H9 (cell line): ENCODE results near the gene SLC35F6. TPM values are rescaled to one million over a fixed set of nuclear protein-coding genes. Genes with fewer than 3 reads are reported as not detected.
A peak's percentile ranks its signal among the peaks of the same experiment; 100 is the strongest.

Source experiments
- DNase-seq: peaks from one replicate; pipeline ENCODE4 v3.0.0-alpha.2; 2017
- H2AFZ ChIP-seq: one replicate; pipeline ENCODE4 v1.6.1; 2013; ENCODE audit warnings: mild to moderate bottlenecking, low read length, control low read depth, moderate library complexity
- H2AK5ac ChIP-seq: 2 replicates; pipeline ENCODE4 v1.6.1; 2013; ENCODE audit warnings: low read length, control low read depth, mixed read lengths; ENCODE audit not compliant: insufficient read length
- H2BK120ac ChIP-seq: one replicate; pipeline ENCODE4 v1.6.1; 2013; ENCODE audit warnings: low read depth, mild to moderate bottlenecking, low read length, control low read depth, inconsistent platforms; ENCODE audit not compliant: poor library complexity, severe bottlenecking
- H2BK12ac ChIP-seq: 2 replicates; pipeline ENCODE4 v1.6.1; 2013; ENCODE audit warnings: low read length, control low read depth, mixed read lengths, low read depth; ENCODE audit not compliant: insufficient read length
- H2BK15ac ChIP-seq: 2 replicates; pipeline ENCODE4 v1.6.1; 2013; ENCODE audit warnings: low read depth, low read length, control low read depth
- H2BK20ac ChIP-seq: one replicate; pipeline ENCODE4 v1.6.1; 2013; ENCODE audit warnings: low read depth, mild to moderate bottlenecking, low read length, control low read depth, inconsistent platforms; ENCODE audit not compliant: poor library complexity, severe bottlenecking
- H2BK5ac ChIP-seq: 2 replicates; pipeline ENCODE4 v1.6.1; 2013; ENCODE audit warnings: low read length, control low read depth, mixed read lengths; ENCODE audit not compliant: insufficient read length
- H3K14ac ChIP-seq: 2 replicates; pipeline ENCODE4 v1.6.1; 2013; ENCODE audit warnings: low read length, control low read depth; ENCODE audit not compliant: insufficient read depth
- H3K18ac ChIP-seq: 2 replicates; pipeline ENCODE4 v1.6.1; 2013; ENCODE audit warnings: low read depth, mild to moderate bottlenecking, mixed read lengths, low read length, control low read depth; ENCODE audit not compliant: insufficient read length
- H3K23ac ChIP-seq: 2 replicates; pipeline ENCODE4 v1.6.1; 2013; ENCODE audit warnings: low read length, control low read depth, mixed read lengths, low read depth; ENCODE audit not compliant: insufficient read length
- H3K23me2 ChIP-seq: 2 replicates; pipeline ENCODE4 v1.6.1; 2013; ENCODE audit warnings: low read depth, mild to moderate bottlenecking, mixed read lengths, low read length, control low read depth; ENCODE audit not compliant: insufficient read length, poor library complexity, severe bottlenecking
- H3K27ac ChIP-seq: 2 replicates; pipeline ENCODE4 v1.5.1; 2013; ENCODE audit warnings: low read length, control low read depth, mixed read lengths, low read depth; ENCODE audit not compliant: insufficient read length
- H3K27me3 ChIP-seq: 2 replicates; pipeline ENCODE4 v1.6.1; 2013; ENCODE audit warnings: low read length, control low read depth, inconsistent platforms; ENCODE audit not compliant: insufficient read depth
- H3K4ac ChIP-seq: 2 replicates; pipeline ENCODE4 v1.6.1; 2013; ENCODE audit warnings: low read depth, mild to moderate bottlenecking, control low read depth, inconsistent platforms, low read length, moderate library complexity
- H3K4me1 ChIP-seq: 2 replicates; pipeline ENCODE4 v1.6.1; 2013; ENCODE audit warnings: low read length, control low read depth, inconsistent platforms; ENCODE audit not compliant: insufficient read depth
- H3K4me2 ChIP-seq: 2 replicates; pipeline ENCODE4 v1.6.1; 2013; ENCODE audit warnings: low read length, control low read depth, mixed read lengths; ENCODE audit not compliant: insufficient read length, insufficient read depth
- H3K56ac ChIP-seq: 2 replicates; pipeline ENCODE4 v1.6.1; 2013; ENCODE audit warnings: low read depth, mild to moderate bottlenecking, mixed read lengths, low read length, control low read depth; ENCODE audit not compliant: insufficient read length
- H3K79me1 ChIP-seq: 2 replicates; pipeline ENCODE4 v1.6.1; 2013; ENCODE audit warnings: low read depth, mild to moderate bottlenecking, moderate library complexity, low read length, control low read depth, inconsistent platforms; ENCODE audit not compliant: insufficient read depth, poor library complexity, severe bottlenecking
- H3K79me2 ChIP-seq: 2 replicates; pipeline ENCODE4 v1.6.1; 2013; ENCODE audit warnings: low read length, control low read depth, inconsistent platforms; ENCODE audit not compliant: insufficient read depth
- H3K9ac ChIP-seq: 2 replicates; pipeline ENCODE4 v1.6.1; 2013; ENCODE audit warnings: low read length, control low read depth, mixed read lengths; ENCODE audit not compliant: insufficient read length; ENCODE audit errors: extremely low read depth
- H3K9me3 ChIP-seq: one replicate; pipeline ENCODE4 v1.6.1; 2013; ENCODE audit warnings: low read depth, low read length, inconsistent platforms; ENCODE audit not compliant: control insufficient read depth
- H3T11ph ChIP-seq: one replicate; pipeline ENCODE4 v1.6.1; 2013; ENCODE audit warnings: mild to moderate bottlenecking, low read length, control low read depth, inconsistent platforms
- H4K20me1 ChIP-seq: one replicate; pipeline ENCODE4 v1.6.1; 2013; ENCODE audit not compliant: control insufficient read depth, insufficient read length, insufficient read depth
- H4K5ac ChIP-seq: 2 replicates; pipeline ENCODE4 v1.6.1; 2013; ENCODE audit warnings: low read depth, mild to moderate bottlenecking, mixed read lengths, low read length, control low read depth; ENCODE audit not compliant: insufficient read length
- H4K8ac ChIP-seq: replicated peaks from 2 replicates; pipeline ENCODE4 v1.6.1; 2013; ENCODE audit warnings: low read length, control low read depth, mixed read lengths, low read depth; ENCODE audit not compliant: insufficient read length
- H4K91ac ChIP-seq: 2 replicates; pipeline ENCODE4 v1.6.1; 2013; ENCODE audit warnings: low read depth, mild to moderate bottlenecking, moderate library complexity, mixed read lengths, low read length, control low read depth; ENCODE audit not compliant: insufficient read length
- H3K27ac Mint-ChIP-seq, 3 experiments: 2 replicates in 2 of 3; 3 replicates in 1 of 3; pipeline ENCODE4 v1.8.0; 2020 to 2021; ENCODE audit warnings: mixed read lengths in 3 of 3, mild to moderate bottlenecking in 1 of 3, moderate library complexity in 1 of 3
- H3K27me3 Mint-ChIP-seq: 2 replicates; pipeline ENCODE4 v1.8.0; 2021; ENCODE audit warnings: low read depth, mild to moderate bottlenecking, moderate library complexity, mixed read lengths
- H3K36me3 Mint-ChIP-seq, 3 experiments: 2 replicates in 2 of 3; 3 replicates in 1 of 3; pipeline ENCODE4 v1.8.0; 2020 to 2021; ENCODE audit warnings: low read depth in 3 of 3, mixed read lengths in 3 of 3; ENCODE audit not compliant: insufficient read depth in 1 of 3
- H3K4me1 Mint-ChIP-seq, 2 experiments: 2 replicates each; pipeline ENCODE4 v1.8.0; 2020; ENCODE audit warnings: mixed read lengths in 2 of 2
- H3K4me3 Mint-ChIP-seq, 2 experiments: 2 replicates in 1 of 2; 3 replicates in 1 of 2; pipeline ENCODE4 v1.8.0; 2020 to 2021; ENCODE audit warnings: mild to moderate bottlenecking in 2 of 2, mixed read lengths in 2 of 2, moderate library complexity in 1 of 2
- H3K9me3 Mint-ChIP-seq, 2 experiments: 2 replicates in 1 of 2; 3 replicates in 1 of 2; pipeline ENCODE4 v1.8.0; 2020; ENCODE audit warnings: mild to moderate bottlenecking in 2 of 2, mixed read lengths in 2 of 2, moderate library complexity in 1 of 2
- CTCF ChIP-seq: fragments of 200-600 bp; sonication (generic); conservative IDR thresholded peaks from 3 replicates; pipeline ENCODE4 v1.8.0; 2021; ENCODE audit warnings: antibody characterized with exemption, mild to moderate bottlenecking
- WGBS: extraction: QIAGEN DNeasy Blood & Tissue Kit; methylation state at CpG from one replicate; pipeline ENCODE4 v1.1.7; 2013; ENCODE audit warnings: missing lambda C conversion rate, low lambda C conversion rate, mixed read lengths; ENCODE audit not compliant: insufficient read length; ENCODE audit errors: extremely low coverage; 5-methylcytosine and 5-hydroxymethylcytosine counted together
- long read RNA-seq: library from polyadenylated mRNA; unstranded; transcript quantifications from one replicate; pipeline ENCODE4 v2.0.0, GENCODE V29; 2020
- total RNA-seq: library from RNA; stranded (reverse); gene quantifications from 2 replicates; pipeline ENCODE4 v1.2.1, GENCODE V29; 2021

The SLC35F6 gene, protein sequence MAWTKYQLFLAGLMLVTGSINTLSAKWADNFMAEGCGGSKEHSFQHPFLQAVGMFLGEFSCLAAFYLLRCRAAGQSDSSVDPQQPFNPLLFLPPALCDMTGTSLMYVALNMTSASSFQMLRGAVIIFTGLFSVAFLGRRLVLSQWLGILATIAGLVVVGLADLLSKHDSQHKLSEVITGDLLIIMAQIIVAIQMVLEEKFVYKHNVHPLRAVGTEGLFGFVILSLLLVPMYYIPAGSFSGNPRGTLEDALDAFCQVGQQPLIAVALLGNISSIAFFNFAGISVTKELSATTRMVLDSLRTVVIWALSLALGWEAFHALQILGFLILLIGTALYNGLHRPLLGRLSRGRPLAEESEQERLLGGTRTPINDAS
- total RNA-seq: 15.7 and 16.0 TPM in 2 replicates
- long read RNA-seq, transcript SLC35F6-201 (6 exons, 3,898 nt): major isoform, 8 of 14 reads
- long read RNA-seq, partial matches to known transcripts: 0 of 14 reads
- long read RNA-seq, other reads (novel, unspliced or antisense): 4 of 14 reads

DNA sequence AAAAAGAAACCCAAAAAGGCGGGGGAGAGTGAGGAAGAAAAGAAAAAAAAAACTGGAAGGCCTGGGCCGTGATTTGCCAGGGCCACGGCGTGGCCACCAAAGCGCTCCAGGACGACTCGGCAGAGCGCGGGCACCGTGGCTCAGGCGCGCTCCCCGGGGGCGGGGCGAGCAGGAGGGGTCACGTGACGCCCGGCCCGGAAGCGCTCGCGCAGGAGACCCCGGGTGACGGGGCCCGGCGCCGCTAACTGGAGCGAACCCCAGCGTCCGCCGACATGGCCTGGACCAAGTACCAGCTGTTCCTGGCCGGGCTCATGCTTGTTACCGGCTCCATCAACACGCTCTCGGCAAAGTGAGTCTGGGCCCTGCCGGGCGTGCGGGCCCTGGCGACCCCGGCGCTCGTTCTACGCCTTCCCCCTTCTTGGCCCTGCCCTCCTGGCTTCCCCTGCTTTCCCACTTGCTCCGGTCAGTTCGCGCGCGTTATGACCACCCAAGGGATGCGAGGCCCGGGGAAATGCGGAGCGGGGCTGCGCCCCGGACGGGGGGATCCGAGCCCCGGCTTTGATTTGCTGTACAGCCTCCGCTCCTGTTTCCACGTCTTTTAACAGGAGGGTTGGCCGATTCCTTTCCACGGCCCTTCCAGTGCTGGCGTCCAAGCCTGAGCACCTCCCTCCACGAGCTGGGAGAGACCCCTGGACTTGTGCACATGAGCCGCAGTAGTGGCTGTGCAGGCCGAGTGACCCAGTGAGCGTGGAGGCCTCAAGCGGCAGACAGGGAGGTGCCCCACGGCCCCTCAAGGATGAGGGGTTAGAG is at the start of gene SLC35F6:
Gene SLC35F6, plus strand, starts transcription at position 207 of the 810 bp plus-strand sequence. Its CDS starts 66 bp downstream, at position 273.
- DNase-seq: peak; percentile 78
- H3K36me3 Mint-ChIP-seq: no peaks in the 10 kb centered on the region
- no peak within 1 kb of the TSS for H4K5ac ChIP-seq
- H2BK120ac ChIP-seq: no peak within 1 kb of the TSS
- peak within 1 kb of the TSS; percentile 75 for H3K4me2 ChIP-seq
- no peak for TF ChIP-seq CTCF
- no peak within 1 kb of the TSS for H3K23ac ChIP-seq
- peaks cover 12 to 14% of the 10 kb centered on the region in 2 experiments for H3K4me1 Mint-ChIP-seq
- no peaks in the 10 kb centered on the region for H3K79me1 ChIP-seq
- H2BK12ac ChIP-seq: no peak within 1 kb of the TSS
- peaks cover 2% of the 10 kb centered on the region; the same call in 1 of the 2 replicates for H3K4me1 ChIP-seq
- no peak within 1 kb of the TSS for H3K4ac ChIP-seq
- no peak within 1 kb of the TSS for H3K56ac ChIP-seq
- peaks cover 4% of the 10 kb centered on the region for H3K23me2 ChIP-seq
- H3K27ac Mint-ChIP-seq: 0 out of 7 replicates have a peak within 1 kb of the TSS, but pooled peaks of 1 of the 3 experiments have one; percentile 57
- no peak within 1 kb of the TSS for H2AK5ac ChIP-seq
- WGBS: no CpG with 5 or more reads among the region's 68 CpGs
- H2BK20ac ChIP-seq: no peak within 1 kb of the TSS
- no peak within 1 kb of the TSS for H3T11ph ChIP-seq
- H2BK15ac ChIP-seq: no peak within 1 kb of the TSS
- no peaks in the 10 kb centered on the region for H3K9me3 ChIP-seq
- H3K27ac ChIP-seq: no peak within 1 kb of the TSS
- peak within 1 kb of the TSS; percentile 16 for H3K14ac ChIP-seq
- H4K20me1 ChIP-seq: no peaks in the 10 kb centered on the region
- H3K27me3 ChIP-seq: no peaks in the 10 kb centered on the region
- H4K8ac ChIP-seq: no peak within 1 kb of the TSS
- no peak within 1 kb of the TSS for H3K18ac ChIP-seq
- H3K79me2 ChIP-seq: no peaks in the 10 kb centered on the region
- peak within 1 kb of the TSS; percentile 33 for H4K91ac ChIP-seq
- peak within 1 kb of the TSS; percentile 50 for H3K9ac ChIP-seq
- no peak within 1 kb of the TSS for H2BK5ac ChIP-seq
- H3K9me3 Mint-ChIP-seq: no peaks in the 10 kb centered on the region; a peak in 1 of 5 replicates
- H3K27me3 Mint-ChIP-seq: peaks cover 12% of the 10 kb centered on the region
- H2AFZ ChIP-seq: no peak within 1 kb of the TSS
- peak within 1 kb of the TSS; percentile 83 to 86 for H3K4me3 Mint-ChIP-seq
